ENCODE measurements around the gene ENDOU.

The ENDOU gene

DNA sequence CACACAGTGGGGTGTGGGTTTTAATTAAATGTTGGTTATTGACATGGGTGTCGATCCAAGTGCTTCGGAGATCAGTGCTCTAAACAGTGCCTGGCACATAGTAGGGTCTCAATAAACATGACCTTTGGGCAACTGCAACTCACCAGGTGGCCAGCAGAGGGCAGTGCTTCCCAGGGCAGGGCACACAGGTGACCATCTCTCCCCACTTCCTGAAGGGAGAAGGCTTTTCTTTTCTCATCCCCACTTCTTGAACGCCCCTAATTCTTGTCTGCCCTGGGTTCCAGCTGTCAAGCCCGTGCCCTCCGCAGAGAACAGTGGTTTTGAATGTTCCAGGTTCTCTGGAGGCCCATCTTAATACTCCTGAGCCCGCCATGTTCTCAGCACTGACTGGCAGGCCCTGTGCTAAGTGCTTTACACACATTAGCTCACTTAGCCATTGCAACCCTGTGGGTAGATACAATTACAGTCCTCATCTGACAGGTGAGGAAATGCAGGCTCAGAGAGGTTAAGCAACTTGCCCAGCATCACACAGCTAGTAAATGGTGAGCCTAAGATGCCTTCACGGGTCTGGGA lies 17.0 kb upstream of the ENDOU start:
- DNase-seq, result peak; percentile 13

DNA sequence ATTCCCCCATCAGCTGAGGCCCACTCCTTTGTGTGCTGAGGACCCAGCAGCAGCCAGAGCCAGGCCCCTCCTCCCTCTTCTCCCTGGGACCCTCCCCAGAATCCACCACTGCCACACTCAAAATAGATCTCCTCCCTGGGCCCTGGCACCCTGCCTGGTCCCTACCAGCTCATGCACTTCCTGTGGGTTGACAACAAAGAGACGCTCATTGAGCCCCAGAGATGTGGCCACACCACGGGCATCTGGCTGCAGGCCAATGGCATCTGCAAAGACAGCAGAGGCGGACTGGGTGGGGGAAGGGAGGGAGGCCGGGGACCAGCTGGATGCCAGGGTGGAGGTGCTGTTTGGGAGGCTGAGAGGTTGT lies 16.0 kb upstream of the ENDOU start:
- peak; percentile 88 for DNase-seq

DNA sequence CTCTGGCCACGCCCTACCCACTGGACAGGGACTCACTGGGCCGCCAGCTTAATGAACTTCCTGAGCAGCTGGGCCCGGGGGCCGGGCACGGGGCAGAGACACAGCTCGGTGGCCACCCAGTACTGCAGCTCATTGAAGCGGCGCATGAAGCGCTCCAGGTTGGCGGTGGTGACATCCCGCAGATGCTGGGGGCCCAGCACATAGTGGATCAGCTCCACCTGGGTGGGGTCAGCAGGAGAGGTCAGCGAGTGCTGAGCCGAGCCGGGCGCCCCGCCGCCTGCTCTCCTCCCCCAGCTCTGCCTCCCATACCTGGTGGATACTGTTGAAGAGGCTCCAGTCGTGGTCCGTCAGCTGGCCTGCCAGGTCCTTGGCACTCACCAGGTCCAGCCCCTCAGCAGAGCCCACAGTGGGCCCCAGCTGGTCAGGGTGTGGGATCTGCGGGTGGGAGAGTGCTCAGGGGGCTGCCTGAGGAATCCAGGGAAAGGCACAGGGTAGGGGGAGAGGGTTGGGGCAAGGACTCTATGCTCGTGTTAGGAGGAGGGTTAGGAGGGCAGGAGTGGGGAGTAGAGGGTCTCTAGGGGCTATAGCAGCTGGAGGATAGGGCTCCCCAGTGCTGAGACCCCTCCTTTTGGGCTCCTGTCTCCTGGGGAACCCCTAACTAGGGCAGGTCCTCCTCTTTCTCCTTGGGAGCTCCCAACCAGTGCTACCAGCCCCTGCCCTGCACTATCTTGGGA lies 15.5 kb upstream of the ENDOU start:
- DNase-seq, result no peak

DNA sequence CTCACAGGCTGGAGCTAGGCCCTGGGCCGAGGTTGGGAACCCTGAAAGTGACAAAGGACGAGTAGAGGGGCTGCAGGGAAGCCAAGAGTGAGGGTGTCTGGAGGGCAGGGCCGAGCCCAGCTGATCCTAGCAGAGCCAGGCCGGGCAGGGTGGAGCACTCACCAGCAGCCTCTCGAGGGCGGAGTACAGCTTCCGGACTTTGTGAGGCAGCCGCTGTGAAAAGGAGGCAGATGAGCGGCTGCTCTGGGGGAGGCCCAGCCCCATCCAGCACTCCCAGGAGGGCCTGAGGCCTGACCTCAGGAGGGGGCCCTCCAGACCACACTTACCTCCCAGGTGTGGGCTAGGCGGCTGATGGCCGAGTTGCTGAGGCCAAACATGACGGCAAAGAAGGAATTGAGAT lies 14.7 kb upstream of the ENDOU start:
- no peak for DNase-seq

DNA sequence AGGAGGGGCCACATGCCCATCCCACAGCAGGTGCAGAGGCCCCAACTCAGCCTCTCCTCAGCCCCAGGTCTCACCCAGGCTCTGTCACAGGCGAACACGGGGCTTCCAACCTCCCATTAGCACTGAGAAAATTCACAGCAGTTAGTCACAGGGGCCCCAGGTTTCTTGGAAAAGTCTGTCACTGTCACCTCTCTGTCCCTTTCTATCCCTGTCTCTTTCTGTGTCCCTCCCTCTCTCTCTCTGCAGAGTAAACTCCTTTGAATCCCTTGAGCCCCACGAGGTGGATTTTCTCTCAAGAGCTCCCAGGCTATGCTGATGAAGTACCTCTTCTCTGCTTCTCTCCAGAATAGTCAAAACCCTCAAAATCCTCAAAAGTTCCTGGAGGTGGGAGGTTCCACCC lies 14.0 kb upstream of the ENDOU start:
- no peak for DNase-seq

DNA sequence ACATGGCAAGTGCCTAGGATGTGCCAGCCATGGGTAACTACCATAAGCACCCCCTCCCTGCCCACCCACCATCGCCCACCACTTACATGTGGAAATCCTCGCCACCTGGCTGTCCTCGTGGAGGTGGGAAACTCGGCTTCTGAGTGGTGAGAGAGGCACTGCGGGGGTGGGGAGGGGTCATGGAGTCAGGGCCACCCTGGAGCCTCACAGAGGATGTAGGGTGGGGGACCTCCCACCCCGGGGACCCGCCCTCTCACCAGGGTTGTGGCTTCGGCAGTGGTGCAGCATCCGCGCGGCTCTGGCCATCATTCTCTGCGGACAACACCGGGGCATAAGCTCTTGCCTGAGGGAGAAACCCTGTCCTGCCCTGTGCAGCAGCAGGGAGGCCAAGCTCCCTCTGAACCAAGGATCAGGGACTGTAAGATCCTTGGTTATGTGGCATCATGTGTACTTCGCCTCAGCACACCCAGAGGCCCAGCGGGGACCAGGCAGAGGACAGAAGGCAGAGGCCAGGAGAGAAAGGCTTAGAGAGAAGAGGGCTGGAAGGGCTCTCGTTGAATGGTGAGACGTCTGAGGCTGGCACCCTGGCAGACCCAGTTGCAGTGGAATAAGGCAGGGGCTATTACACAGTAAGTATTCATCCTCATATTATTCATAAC lies 12.8 kb upstream of the ENDOU start:
- DNase-seq, result no peak

DNA sequence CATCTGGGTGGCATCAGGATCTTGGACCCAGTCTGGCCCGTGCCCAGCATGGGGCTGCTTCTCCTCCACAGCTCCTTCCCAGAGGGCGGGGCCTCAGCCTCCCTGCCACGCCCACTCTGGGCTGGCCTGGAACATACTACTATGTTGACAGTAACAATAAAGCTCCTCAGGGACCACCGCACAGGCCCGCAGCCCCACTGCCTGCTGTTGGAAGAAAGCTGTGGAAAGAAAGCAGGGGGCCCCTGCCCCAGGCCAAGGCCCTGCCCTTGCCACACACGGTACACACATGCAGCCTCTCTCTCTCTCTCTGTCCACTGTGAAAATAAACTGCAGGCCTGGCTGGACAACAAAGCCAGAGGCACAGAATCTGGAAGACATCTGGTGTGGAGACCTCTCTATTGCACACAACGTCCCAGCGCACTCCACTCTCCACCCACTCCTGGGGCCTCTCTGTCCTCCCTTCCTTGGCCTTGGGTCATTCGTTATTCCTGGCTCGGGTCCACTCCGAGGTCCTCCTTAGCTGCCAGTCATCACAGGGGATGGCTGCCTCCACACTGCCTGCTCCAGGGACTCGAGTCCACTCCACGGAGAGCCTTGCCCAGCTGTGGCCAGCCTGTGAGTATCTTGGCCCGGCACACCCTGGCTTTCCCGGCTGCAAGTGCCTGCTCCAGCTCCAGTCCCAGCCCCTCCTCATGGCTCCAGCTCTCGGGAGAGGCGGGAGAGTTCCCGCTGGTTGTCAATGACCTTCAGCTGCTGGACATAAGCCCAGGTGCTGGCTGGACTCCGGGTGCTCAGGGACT lies 11.8 kb upstream of the ENDOU start:
- DNase-seq, result no peak

DNA sequence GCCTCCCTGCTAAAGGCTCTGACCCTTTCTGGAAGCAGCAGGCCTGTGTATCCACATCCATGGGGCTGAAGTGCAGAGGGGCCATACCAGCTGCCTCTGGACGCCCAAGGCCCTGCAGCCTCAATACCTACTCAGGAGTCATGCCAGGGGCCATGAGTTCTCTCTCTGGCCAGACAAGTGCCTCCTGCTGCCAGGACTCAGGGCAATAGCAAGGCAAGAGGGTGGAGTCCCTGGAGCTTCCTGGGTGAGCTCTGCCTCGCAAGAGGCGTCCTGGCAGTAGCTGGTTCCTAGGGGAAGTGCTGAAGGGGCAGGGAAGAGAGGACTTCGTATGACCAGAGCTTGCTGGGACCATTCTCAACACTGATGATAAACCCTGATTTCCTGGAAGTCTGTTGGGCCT lies 10.9 kb upstream of the ENDOU start:
- DNase-seq, result no peak

DNA sequence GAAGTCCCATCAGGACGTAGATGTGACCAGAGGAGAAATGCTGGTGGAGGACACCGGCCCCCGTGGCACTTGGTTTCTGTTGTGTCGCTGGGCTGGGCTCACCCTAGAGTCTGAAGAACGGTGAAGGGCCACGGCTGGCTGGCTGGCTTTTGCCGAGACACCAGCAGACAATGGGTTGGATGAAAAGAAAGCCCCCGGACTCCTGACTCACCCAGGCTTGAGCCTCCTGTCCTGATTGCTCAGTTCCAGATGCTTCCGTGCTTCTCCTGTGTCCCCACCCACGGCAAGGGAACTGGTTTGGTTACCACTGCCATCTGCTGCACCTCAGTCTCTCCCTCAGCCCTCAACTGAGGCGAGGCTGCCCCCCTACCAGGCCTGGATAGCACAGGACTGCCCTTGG lies 10.4 kb upstream of the ENDOU start:
- no peak for DNase-seq

DNA sequence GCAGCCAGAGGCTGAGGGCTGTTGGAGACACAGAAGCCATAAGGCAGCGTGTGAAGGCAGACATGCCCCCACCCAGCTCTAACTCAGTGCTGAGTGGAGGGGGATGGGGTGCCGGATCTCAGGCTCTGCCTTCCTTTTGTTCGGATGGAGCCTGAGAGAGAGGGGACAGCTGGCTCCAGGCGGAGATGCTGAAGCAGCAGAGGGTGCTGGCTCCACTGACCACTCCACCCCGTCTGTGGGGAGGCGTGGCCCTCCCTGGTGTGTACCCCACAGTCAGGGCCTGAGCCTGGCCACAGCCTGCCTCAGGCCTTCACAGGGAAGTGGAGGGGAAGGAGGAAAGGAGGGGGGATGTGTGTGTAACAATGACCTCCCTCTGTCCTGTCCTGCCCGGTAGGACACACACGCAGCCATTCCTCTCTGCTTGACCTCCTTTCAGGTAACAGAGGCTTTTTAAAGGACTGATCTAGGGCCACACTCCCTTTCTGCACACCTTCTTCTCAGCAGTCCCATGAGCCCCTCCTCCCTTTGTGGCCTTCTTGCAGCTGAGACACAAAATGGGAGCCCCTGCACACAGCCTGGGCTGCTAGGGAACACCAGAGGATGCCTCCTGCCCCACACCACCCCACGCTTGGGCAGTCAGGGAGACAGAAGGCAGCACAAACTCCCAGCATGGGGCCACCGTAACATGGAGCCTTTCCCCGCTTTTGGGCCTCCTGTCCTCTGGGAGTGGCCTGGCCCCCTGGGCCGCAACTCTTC lies 9.6 kb upstream of the ENDOU start:
- no peak for DNase-seq

DNA sequence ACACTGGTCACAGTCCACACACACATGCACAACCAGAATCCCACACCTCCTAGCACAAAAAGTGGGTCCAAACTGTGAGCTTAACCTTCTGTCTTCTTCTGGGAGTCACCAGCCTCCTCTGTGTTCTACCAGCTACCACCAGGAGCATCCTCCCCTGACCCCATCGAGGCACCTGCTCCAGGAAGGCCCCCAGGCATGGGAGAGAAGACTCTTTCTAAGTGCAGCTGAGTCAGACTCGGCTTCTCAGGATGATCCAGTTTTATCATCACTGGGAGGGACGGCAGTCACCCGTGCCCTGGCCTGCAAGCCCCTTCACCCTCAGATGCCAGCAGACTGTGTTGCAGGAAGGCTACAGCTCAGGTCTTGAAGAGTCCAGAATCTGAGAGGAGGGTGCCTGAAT lies 7.9 kb upstream of the ENDOU start:
- DNase-seq, result no peak

DNA sequence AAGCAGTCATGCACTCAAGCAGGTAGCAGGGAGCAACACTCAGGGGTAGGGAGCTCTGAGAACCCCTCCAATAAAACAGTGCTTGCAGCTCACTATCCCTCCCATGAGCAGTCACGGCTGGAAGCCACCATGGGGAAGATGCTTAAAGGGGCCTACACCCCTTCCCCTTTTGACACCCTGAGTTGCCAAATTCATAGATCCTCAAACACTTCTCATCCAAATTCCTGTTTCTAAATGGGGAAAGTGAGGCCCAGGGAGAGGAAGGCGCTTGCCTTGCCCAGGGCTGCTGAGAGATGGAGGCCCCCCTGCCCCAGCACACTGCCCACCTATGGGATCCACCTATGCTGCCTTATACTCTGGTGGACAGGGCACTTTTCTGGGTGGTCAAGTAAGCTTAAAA lies 7.2 kb upstream of the ENDOU start:
- no peak for DNase-seq

DNA sequence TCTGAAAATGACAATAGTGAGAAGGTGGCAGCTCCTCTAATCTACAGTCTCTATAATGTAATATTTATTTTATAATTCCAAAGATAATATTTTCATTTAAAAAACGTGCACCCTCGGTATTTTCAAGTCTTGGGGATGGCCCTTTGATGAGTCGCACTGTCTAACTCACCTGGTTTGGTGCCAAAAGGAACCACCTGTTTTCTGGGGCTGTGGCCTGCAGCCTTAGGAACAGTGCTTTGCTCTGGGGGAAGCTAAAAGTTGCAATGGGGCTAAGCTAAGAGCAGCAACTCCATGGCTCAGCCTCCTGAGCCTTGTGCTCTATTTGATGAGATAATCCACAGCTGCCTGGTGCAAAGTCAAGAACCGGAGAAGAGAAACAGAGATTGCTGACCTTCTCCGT lies 6.4 kb upstream of the ENDOU start:
- DNase-seq, result no peak

DNA sequence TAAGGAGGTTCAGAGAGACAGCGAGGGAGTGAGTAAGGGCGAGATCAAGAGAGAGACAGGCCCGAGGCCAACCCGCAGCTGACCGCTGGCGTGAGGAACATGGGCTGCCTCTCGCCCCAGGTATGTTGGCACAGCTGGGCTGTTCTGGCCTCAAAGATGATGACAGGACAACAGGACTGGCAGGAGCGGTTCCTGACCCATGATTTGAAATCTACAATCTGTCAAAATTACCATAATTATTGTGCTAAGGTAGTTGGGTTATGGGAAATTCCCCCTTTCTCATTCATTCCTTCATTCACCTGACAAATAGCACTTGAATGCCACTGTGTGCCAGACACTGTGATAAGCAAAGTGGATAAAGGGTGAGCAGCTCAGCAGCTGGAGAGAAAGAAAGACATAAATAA lies 5.1 kb upstream of the ENDOU start:
- DNase-seq, result no peak

DNA sequence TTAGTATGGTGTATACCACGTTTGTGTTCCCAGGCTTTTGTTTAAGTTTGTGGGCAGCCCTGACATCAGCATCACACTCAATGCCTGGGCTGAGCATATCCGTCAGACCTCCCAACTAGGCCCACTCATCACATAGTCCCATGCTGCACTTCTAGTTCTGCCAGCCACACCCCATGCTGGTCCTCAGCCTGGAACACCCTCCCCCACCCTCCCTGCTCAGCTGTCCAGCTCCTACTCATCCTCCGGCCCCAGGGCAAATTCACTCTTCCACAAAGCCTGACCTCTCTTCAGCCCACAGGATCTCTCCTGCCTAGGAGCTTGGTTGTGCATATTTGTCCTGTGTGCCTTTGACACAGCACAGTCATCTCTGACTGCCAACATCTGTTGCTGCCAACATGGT lies 3.9 kb upstream of the ENDOU start:
- DNase-seq, result no peak

DNA sequence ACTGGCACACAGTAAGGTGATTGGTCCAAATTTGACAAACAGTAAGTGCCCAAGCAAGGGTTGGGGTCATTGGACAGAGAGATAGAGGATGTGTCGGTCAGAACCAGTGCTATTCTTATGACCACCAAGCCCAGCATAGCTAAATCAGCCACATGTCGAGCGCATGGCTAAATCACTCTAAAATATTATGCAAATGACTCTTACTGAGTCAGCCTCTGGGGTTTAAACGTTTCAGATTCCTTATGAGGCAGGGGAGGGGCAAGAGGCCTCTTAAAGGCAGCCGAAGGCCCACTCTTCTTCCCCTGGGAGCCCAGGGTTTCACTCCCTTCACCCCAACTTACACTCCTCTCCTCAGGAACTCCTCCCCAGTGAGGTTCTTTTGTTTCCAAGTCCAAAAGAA lies 603 bp upstream of the ENDOU start:
- DNase-seq, result no peak

DNA sequence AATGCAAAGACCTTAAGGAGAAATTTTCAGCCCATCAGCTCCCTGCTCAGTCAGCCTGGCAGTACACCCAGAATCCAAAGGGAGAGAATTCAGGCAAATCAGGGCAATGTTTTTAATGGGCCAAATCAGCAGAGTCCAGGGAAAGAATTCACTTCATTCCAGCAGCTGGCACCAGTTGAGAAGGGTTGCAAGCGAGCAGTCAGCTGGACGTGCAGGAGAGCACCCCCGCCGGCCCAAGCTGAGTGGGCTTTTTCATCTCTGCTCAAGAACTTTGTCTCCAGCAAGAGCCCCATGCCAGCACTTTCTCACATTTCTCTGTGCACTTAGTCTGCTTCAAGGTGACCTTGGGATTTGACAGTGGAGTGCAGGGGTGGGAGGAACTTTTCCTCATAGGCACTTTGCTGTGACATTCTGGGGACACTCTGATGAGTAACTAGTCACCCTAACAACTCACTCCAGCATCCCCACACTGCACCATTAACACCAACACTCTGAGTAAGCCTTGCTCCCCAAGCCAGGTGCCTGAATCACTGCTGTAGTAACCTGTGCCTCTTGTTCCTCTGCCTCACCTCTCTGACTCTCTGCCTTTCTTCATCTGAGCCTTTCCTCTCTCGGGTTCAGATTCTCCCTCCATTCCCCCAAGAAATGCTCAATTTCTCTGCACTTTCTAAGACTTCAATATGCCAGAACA lies 2.2 kb downstream of the ENDOU start:
- no peak for DNase-seq

DNA sequence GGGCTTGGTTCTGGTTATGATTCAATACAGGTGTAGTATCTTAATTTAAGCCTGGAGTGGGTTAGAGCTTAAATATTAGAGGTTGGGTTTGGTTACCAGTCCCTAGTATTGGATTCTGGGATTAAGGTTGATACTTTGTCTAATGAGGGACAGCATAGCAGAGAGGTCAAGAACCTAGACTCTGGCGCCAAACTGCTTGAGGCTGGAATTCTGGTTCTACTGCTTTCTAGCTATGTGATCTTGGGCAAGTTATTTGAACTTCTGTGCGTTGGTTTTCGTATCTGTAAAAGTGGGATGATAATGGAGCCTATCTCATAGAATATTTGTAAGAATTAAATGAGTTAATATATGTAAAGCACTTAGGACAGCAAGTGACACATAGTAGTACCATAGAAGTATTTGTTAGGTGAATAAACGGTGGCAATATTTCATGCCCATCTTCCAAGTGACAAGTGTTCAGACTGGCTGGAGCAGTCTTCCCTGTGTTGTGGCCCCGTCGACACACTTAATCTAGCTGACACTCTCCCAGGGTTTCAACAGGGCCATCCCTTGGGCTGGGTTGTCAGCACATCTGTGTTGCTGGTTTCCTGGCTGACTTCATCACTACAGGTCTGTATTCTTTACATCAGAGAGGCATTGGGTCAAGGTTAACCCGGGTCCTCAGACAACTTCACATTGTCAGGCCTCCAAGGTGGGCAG lies 3.0 kb downstream of the ENDOU start:
- no peak for DNase-seq

DNA sequence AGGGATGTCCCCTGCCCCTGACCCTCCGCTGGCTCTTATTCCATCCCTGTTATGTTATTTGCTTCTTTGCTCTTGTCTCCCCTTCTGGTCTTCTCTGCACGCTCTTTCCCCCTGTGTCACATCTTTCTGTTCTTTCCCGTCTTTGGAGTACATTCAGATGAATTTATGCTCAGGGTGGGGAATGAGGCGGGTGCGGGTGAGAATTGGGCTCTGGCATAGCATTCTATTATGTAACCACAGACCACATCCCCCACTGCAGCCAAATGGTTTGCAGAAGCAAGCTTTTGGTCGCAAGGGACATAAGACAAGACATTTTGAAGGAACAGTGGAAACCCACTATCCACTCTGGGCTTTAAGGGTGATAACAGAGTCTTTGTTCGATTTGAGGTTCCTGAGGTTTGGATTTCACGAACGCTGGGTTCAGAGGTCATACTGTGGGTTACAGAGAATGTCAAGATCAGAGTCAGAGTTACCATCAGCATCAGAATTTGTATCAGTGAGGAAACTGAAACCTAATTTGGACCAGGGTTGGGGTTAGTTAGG lies 3.8 kb downstream of the ENDOU start:
- no peak for DNase-seq

DNA sequence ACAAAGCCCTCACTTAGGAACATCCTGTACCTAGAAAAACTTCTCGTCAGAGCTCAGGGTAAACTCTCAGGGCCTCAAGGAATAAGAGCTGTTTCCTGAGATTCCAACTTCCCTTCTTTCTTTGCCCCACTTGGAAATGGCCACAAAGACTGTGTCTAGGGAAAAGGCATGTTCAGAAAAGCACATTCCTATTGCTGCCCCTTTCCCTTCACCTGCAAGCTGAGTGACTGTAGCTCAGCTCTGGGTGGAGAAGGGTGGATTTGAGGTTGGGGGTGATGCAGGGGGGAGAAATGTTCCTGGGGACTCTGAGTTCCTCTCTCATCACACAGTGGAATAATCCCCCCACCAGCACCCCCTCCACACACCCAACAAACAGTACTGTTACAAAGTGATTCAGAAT lies 6.8 kb downstream of the ENDOU start:
- DNase-seq, result no peak

DNA sequence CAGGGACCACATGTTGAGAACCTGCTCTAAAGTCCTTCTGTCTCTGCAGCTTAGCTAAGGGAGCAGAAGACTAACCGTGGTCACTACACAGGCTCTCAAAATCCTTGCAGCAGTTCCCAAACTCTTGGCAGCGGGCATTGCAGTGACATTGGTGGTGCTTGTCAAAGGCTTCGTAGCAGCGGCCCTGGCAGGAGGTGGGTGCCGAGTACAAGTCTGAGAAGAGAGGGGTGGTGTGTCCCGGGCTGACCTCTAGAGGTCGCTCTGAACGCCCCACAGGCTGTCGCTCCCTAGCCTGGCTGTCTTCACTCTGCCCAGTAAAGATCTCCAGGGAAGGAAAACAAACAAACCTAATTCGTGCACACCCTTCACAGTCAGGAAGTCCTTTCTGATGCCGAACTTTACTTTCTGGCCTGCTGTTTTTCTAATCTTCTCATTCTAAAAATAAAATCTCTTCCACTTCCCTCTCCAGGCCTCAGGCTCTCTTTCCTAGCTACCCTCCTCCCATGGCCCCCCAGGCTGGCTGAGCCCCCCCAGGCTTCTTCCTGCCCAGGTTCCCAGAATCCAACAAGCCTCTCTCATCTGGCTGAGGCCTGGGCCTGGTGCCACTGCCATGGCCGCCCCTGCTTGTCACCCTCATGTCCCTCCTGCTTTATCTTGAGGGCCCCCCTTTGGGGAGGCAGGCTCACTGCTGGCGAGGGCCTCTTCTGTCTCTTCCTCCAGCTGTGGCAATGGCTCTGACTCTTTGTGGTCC lies 7.7 kb downstream of the ENDOU start:
- peak; percentile 10 for DNase-seq

Data from NCI-H1105 treated with DMSO at 0.1 percent for 48 hours (cell line).